GM18508 (cell line): ENCODE data around the gene STK11.

Experiments
- ATAC-seq: cut with Tn5 transposase; IDR thresholded peaks from one replicate; pipeline ENCODE4 v1.9.1; 2021; ENCODE audit warnings: moderate number of reproducible peaks; ENCODE audit not compliant: insufficient read depth, unreplicated experiment

STK11 gene

DNA sequence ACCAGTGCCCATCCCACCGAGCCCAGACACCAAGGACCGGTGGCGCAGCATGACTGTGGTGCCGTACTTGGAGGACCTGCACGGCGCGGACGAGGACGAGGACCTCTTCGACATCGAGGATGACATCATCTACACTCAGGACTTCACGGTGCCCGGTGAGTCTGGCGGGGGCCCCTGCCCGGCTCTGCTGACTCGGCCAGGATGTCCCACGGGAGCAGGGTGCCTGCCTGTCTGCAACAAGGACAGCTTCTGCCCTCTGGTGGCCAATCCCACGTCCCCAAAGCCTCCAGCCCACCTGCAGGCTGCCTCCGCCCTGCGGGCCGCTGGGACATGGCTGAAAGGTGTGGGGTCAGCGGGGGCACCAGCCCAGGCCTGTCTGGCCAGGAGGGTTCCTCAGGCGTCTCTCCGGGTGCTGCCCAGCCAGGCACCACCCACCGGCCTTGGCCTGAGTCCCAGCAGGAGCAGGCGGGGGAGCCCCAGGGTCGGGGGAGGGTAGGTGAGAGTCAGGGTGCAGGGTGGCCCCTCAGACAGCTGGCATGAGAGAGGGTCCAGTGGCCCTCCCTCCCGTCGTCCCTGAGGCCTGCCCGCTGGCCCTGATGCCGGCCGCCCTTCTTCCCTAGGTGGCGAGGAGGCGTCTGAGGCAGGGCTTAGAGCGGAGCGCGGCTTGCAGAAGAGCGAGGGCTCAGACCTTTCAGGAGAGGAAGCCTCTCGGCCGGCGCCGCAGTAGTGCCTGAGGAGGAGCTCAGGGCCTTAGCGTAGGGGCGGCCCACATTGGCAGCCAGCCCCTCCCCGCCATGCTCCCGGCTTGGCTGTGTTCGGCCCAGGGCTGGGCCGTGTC is 17.7 kb downstream of the STK11 start:
- ATAC-seq: no peak

DNA sequence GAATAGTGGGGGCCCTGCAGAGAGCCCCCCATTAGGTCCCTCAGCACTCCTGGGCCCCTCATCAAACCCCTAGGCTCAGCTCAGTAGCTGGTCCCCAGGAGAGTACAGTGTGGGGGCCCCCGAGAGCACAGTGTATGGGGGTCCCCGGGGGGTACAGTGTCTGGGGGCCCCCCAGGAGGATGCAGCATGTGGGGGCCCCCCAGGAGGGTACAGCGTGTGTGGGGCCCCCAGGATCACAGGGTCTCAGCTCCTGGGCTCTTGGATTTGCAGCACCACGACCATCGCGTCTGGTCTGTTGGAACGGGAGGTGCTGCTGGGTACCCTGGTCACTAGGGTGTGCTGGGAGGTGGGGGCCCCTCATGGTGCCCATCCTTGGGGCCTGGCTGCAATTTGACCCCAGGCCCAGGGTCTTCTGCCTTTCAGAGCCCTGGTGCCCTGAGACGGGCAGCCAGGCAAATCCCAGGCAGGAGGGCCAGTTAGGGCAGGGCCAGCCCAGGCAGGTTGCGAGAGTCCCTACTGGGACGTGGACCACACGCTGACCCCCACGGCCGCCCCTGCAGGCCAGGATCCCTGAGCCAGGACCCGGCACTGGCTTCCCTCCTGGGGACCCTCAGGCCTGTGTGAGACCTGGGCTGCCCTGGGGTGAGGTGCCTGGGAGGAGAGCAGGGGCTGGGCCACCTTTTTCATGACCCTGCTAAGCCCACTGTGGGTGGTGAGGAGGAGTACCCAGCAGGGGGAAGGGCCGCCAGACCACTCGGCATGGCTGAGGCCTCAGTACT is 18.7 kb downstream of the STK11 start:
- no peak for ATAC-seq

DNA sequence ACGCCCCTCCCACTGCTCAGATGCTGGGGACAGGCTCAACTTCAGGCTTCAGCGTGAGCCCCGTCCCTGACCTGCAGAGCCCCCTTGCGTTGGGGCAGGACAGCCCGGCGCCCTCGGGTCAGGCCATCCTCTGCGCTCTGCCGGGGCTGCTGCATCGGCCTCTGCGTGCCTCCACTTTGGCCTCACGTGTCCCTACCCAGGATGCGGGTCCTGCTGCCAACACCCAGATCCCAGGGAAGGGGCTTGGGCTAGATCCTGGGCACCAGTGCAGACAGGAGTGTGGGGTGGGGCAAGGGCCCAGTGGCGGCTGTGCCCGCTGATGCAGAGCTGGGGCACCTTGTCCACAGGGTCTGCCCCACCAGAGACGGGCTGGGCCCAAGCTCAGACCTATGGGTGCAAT is 19.3 kb downstream of the STK11 start:
- ATAC-seq: no peak

DNA sequence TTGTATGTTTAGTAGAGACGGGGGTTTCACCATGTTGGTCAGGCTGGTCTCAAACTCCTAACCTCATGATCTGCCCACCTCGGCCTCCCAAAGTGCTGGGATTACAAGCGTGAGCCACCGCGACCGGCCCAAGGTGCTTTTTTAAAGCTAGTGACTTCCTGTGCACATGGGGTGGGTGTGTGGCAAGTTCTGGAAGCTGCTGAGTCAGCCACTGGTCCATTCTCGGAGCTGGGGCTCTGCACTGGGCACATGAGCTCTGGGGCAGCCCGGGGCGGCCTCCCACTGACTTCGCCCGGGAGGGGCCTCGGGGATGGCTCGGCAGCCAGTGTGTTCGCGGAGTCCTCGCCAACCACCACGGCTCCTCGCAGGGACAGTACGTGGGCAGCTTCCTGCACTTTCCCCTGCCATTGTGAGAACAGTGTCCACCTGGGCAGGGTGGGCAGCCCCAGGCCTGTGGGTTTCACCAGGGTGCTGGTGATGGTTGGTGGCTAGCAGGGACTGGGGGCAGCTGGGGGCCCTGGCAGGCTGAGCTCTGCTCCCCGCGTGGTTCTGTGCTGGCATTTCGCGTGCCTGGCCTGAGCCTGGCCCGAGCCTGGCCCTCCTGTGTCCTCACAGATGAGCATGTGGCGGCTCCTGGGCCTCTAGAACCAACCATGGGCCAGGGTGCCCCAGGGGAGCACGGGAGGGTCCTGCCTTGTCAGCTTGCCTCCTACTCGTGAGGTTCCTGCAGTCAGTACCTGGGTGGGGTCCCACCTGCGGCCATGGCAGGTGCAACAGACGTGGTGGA is 20.1 kb downstream of the STK11 start:
- no peak for ATAC-seq

DNA sequence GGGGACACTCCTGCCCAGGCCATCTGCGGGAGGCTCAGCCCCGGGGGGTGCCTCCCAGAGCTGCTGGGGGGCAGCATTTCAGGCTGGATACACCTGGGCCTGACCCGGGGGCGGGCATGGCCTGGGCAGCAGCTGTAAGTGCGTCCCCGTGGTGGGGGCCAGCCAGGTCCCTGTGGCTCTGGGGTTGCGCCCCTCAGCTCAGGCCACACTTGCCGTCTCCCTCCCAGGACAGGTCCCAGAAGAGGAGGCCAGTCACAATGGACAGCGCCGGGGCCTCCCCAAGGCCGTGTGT is 20.6 kb downstream of the STK11 start:
- ATAC-seq: no peak

DNA sequence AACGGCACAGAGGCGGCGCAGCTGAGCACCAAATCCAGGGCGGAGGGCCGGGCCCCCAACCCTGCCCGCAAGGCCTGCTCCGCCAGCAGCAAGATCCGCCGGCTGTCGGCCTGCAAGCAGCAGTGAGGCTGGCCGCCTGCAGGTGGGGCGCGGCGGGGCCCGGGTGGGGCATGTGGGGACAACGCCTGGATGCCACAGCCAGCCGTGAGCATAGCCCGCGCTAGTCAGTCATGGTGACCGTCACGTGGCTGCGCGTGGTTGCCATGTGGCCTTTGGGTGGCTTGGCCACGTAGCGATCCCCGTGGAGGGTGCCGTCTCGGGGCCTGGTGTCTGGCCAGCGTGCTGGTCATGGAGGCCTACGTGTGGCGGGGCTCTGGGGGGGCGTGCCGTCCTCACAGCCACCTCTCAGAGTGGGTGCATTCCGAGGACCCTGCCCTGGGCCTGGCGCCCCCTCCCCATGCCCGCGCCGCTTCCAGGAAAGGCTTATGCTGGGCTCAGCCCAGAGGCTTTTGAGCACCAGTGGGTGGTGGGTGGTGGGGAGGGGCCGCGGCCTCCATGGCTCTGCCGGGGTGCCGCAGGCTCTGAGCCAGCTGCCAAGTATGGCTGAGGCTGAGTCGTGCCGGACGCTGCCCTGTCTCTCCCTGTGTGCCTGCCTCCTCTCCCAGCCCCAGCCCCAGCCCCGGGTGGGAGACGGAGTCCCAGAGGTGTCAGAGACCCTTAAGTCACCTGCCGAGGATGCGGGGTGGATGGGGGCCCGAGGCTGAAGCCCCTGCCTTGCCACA is 21.1 kb downstream of the STK11 start:
- ATAC-seq: no peak

DNA sequence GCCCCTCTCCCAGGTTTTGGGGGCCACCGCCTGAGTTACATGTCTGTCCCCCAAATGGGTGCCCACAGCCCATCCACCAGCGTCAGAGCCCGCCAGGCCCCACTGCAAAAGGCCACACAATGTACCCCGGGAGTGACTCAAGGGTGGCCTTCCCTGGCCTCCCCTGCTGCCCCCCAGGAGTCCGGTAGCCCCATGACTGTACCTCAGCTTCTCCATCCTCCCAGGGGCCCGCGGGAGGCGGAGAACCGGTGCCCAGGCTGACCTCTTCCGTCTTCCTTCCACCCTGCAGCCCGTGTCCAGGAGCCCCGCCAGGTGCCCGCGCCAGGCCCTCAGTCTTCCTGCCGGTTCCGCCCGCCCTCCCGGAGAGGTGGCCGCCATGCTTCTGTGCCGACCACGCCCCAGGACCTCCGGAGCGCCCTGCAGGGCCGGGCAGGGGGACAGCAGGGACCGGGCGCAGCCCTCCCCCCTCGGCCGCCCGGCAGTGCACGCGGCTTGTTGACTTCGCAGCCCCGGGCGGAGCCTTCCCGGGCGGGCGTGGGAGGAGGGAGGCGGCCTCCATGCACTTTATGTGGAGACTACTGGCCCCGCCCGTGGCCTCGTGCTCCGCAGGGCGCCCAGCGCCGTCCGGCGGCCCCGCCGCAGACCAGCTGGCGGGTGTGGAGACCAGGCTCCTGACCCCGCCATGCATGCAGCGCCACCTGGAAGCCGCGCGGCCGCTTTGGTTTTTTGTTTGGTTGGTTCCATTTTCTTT is 21.9 kb downstream of the STK11 start:
- no peak for ATAC-seq

DNA sequence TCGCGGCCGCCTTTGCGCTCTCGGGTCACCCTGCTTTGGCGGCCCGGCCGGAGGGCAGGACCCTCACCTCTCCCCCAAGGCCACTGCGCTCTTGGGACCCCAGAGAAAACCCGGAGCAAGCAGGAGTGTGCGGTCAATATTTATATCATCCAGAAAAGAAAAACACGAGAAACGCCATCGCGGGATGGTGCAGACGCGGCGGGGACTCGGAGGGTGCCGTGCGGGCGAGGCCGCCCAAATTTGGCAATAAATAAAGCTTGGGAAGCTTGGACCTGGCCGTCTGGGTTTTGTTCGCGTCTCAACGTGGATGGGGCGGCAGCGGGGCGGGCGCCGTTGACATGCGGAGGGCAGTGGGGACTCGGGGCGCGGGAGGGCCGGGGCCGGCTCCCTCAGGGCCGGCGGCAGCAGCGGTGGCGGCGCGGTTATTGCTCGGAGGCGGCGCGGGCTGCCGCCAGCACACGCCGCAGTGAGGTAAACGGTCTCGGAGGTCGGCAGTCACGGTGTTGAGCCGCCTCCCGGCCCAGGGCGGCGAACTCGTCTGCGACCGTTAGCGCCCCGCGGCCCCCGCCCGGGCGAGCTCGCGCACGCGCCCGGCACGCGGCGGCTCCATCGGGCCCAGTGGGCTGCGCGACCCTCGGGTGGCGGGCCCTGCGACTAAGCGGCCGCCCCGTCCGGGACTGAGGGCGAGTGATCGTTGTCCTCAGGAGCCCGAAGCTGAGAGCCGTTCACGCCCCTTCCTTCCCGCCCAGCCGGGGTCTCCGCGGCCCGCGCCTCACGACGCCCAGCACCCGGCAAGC is 22.8 kb downstream of the STK11 start:
- ATAC-seq: no peak

DNA sequence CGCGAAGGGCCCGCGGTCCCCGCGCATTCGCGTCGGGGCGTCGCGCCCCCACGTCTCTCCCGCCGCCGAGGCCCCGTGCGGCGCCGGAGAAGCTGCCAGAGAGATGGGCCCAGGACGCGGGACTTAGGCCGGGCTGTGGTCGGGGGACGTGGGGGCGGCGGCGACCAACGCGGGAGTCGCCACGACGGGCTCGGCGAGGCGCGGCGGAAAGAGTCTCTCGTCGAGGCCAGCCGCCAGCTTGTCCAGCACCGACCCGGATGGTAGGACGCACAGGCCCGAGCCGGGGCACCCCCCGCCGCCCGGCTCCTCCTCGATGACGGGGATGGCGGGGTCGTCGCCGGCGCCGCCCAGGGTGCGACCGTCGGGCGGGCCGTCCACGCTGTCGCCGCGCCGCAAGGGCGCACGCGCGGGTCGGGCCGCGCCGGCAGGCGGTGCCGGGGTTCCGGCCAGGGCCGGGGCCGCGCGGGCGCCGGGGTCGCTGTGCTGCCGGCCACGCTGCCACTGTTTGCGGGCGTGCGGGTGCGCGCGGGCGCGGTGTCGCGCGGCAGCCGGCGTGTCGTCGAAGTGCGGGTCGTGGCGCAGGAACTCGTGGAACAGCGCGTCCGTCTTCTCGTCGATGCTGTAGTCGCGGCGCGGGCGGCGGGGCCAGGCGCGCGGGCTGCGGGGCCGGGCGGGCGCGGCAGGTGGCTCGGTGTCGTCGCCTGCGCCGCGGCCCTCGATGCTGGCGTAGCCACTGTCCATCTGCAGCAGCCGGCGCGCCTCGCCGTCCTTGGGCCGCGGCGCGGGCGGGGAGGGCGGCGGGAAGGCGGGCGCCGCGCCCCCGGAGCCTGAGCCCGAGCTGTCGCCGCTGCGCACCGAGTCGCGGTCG is 23.7 kb downstream of the STK11 start:
- no peak for ATAC-seq

DNA sequence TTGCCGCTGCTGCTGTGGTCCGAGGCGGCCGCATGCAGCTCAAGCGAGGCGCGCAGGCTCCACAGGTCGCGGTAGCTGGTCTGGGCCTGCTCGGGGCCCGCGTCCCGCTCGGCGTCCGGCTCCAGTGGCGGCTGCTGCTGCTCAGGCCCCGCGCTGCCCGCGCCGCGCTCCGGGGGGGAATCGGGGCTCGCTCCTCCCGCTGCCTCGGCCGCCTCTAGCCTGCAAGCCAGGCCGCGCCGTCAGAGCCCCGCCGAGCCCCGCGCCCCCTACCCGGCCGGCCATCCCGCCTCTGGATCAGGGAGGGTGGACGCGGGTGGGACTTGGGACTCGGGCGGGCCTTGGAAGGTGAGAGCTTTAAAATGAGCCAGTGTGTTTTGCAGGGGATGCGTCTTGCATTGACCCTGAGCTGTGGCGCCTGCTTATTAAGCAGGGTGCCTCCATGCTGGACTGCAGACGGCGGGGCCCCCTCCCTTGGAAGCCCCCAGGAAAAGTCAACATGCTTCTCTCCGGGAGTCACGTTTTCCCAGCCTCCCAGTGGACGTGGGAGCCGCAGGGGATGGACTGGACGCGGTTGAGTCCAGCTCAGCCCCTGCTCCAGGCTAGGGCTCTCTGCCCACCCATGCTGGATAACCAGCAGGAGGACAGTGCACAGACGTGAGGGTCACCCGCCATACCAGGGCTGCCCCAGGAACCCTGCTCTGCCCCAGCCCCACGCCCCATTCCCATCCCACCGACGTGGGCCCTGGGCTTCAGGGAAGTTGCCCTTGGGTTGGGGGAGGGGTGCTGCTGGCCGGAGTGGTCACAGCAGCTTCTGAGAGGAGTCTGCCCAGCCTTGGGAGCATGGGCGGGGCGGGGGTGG is 24.6 kb downstream of the STK11 start:
- no peak for ATAC-seq

DNA sequence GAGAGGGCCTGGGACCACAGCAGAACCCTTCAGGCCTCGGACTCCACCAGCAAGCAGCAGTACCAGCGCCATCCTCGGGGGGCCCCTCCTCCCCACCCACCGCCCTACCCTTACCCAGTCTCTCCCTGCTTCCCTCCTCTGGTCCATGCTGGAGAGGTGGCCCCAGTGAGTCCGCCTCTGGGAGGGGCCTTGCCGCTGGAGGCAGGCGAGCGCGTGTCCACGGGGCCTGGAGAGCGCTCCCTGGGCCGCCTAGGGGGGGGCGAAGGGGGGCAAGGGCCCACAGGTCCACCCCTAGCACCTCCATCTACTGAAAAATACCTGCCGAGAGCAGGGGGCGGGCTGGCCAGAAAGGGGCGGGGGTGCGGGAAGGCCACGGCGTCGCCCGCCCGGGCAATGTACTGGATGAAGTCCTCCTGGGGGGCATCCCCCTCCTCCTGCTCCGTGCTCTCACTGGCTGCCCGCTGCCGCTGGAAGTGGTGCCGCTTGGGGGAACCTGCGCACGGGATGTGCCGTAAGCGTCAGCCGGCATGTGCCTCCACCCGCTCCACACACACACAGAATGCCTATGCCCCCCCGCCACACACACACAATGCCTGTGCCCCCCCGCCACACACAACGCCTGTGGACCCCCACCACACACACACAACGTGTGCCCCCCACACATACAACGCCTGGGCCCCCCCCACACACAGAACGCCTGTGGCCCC is 25.4 kb downstream of the STK11 start:
- no peak for ATAC-seq

DNA sequence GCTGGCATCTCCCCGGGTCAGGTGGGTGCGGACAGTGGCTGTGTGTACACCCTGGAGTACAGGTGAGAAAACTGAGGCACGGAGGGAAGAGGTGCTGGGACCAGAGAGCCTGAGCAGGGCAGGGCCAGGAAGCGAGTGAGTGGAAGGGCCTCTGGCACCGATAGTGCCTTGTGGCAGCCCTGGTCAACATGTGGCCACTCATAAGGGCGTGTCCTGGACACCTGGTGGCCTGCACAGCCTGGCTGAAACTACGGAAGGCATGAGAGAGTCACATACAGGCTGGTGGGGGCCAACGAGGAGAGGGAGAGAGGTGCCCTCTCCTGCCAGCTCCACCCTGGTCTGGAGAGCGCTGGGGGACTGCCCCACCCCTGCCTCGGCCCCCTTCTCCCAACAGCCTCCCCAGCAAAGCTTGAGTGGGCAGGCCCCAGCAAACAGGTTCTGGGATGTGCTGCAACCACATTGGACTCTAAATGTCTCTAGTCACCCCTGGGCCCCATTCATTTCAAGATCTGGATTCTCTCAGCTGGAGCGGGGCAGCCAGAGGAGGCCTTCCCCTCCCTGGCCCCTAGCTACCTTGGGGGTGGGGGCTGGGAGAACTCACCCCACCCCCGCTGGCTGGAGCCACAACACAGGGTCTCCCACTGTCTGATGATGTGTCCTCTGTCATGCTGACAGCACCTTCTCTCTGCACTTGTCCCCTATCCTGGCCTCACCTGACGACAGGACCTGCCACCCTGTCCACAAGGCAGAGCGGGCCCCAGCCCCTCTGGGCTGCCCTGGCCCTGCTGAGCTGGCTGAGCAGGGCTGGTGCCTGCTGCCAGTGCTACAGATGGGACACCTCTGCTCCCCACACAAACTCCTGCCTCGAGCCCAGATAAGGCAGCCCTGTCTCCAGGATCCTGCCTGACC is 26.4 kb downstream of the STK11 start:
- ATAC-seq: no peak

DNA sequence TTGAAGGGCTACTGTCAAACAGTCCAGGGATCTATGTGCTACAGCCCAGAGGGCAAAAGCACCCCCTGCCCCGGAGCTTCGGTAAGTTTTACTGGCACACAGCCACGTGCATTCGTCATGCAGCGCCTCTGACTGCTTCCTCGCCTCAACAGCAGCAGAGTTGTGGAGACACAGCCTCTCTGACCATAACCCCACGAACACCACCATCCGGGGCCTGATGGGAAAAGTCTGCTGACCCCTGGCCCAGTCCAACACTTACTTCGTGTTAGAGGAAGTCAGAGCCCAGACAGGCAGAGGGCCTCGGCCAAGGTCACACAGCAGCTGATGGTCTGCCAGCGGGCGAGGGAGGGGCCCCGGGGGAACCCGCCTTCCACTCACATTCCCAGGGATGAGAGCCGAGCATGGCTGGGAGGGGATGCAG is 27.1 kb downstream of the STK11 start:
- no peak for ATAC-seq

DNA sequence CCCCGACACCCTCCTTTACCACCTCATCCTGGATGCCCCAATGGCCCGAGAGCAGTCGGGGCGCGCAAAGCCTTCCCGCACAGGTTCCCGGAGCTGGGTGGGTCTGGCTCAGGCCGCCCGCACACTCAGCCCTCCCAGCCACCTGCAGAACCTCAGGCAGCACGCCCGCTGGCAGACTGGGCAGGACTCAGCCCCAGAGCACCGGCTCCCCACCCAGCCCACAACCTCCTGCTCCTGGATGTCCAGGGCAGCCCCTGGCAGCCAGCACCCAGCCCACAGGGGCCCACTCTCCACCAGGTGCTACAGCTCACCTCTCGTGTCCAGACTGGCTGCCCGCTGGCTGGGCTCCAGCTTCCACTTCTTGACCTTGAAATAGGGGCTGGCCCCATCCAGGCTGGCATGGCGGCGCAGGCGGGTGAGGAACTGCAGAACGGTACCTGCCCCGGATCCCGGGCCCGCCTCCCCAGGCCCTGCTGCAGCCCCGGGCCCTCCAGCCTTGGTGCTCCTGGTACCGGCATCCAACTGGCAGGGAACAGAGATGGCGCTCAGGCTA is 27.6 kb downstream of the STK11 start:
- no peak for ATAC-seq
